Measurements from ENCODE around the gene THOC2. TPM values are rescaled to one million over a fixed set of nuclear protein-coding genes. Genes with fewer than 3 reads are reported as not detected.

The THOC2 gene
- total RNA-seq, 4 donors from 2014 or later: 18.2 to 51.6 (median 22.3) TPM

- DNase-seq (no peak), ATAC-seq (no peak)
- no peaks in the 10 kb centered on the region for H3K27me3 ChIP-seq
- intact Hi-C loops (cut with DNase I; ENCODE audit: low total_unique reads) (no loop called here), in situ Hi-C loops (cut with MboI; ENCODE audit: low sequenced_read_pairs in 4 of 4) (no loop called here)
- H3K27ac ChIP-seq: no peak overlapping the region
- no peak overlapping the region for H3K4me3 ChIP-seq
- TF ChIP-seq, protein P1, sequence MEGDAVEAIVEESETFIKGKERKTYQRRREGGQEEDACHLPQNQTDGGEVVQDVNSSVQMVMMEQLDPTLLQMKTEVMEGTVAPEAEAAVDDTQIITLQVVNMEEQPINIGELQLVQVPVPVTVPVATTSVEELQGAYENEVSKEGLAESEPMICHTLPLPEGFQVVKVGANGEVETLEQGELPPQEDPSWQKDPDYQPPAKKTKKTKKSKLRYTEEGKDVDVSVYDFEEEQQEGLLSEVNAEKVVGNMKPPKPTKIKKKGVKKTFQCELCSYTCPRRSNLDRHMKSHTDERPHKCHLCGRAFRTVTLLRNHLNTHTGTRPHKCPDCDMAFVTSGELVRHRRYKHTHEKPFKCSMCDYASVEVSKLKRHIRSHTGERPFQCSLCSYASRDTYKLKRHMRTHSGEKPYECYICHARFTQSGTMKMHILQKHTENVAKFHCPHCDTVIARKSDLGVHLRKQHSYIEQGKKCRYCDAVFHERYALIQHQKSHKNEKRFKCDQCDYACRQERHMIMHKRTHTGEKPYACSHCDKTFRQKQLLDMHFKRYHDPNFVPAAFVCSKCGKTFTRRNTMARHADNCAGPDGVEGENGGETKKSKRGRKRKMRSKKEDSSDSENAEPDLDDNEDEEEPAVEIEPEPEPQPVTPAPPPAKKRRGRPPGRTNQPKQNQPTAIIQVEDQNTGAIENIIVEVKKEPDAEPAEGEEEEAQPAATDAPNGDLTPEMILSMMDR (IDR thresholded peaks at IDR 0.05 in 4 of 5, conservative IDR thresholded peaks at IDR 0.05 in 1 of 5): no peak
- TF ChIP-seq POLR2A (IDR thresholded peaks at IDR 0.05): no peak
- H3K36me3 ChIP-seq: no peaks in the 10 kb centered on the region
- H3K4me1 ChIP-seq: no peaks in the 10 kb centered on the region
- no peaks in the 10 kb centered on the region for H3K9me3 ChIP-seq
Measured at GRCh38 chrX:123743312-123743711, 10.5 kb upstream of the THOC2 start.

DNA sequence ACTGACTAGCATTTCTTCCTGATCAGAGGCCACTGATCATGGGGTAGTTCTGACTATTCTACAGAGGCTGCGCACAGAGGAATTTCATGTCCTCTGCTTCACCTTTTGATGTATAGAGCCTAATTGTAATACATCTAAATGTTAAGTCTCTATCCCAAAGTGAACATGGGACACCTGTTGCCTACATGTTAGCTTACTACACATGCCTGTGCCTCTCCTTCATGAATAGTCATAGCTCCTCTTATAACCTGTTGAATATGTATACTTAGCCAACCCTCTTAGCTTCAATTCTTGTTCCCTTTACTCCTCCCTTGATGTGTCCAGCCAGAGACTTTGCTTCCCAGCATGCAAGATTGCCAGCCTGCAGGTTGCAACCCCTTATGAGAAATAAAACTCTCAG, 9.6 kb upstream of the THOC2 start:
- H3K4me1 ChIP-seq: no peaks in the 10 kb centered on the region
- TF ChIP-seq, protein P1 (IDR thresholded peaks at IDR 0.05 in 4 of 5, conservative IDR thresholded peaks at IDR 0.05 in 1 of 5): no peak
- TF ChIP-seq POLR2A (IDR thresholded peaks at IDR 0.05): no peak
- in situ Hi-C loops (cut with MboI; ENCODE audit: low sequenced_read_pairs in 4 of 4): no loop called here

DNA sequence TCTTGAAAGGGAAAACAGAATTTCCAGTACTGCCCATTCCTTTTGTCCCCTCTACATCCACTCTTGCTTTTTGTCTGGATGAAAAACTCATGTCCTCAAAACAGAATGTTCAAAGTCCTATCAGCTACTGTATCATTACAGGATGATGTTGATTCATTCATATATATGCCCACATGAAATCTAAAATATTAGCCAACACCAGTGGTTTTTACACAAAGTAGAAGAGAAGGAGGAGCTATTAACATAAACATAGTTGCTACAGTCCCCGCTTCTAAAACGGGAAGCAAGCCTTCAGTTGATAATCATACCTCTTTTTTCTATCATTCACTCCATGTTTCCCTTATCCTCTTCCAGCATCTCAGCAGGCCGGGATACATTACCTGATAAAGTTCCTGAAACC, 7.7 kb upstream of the THOC2 start:
- no peak for TF ChIP-seq POLR2A (IDR thresholded peaks at IDR 0.05)
- TF ChIP-seq, protein P1 (IDR thresholded peaks at IDR 0.05 in 4 of 5, conservative IDR thresholded peaks at IDR 0.05 in 1 of 5): no peak
- no peaks in the 10 kb centered on the region for H3K27me3 ChIP-seq
- H3K4me1 ChIP-seq: no peaks in the 10 kb centered on the region
- intact Hi-C loops (cut with DNase I; ENCODE audit: low total_unique reads) (no loop called here), in situ Hi-C loops (cut with MboI; ENCODE audit: low sequenced_read_pairs in 4 of 4) (no loop called here)
- H3K4me3 ChIP-seq: no peak overlapping the region
- DNase-seq (no peak), ATAC-seq (no peak)
- H3K27ac ChIP-seq: no peak overlapping the region
- H3K9me3 ChIP-seq: no peaks in the 10 kb centered on the region
- no peaks in the 10 kb centered on the region for H3K36me3 ChIP-seq

More for the DNA sequence above, 9.6 kb upstream of the THOC2 start:
- intact Hi-C loops (cut with DNase I; ENCODE audit: low total_unique reads): no loop called here
- H3K4me3 ChIP-seq: no peak overlapping the region
- H3K27me3 ChIP-seq: no peaks in the 10 kb centered on the region
- no peaks in the 10 kb centered on the region for H3K36me3 ChIP-seq
- no peaks in the 10 kb centered on the region for H3K9me3 ChIP-seq
- ATAC-seq: no peak
- no peak for DNase-seq
- no peak overlapping the region for H3K27ac ChIP-seq

- no peak for TF ChIP-seq POLR2A (IDR thresholded peaks at IDR 0.05)
- TF ChIP-seq, protein P1 (IDR thresholded peaks at IDR 0.05 in 4 of 5, conservative IDR thresholded peaks at IDR 0.05 in 1 of 5): no peak
- H3K27ac ChIP-seq: no peak overlapping the region
- no peaks in the 10 kb centered on the region for H3K27me3 ChIP-seq
- in situ Hi-C loops (cut with MboI; ENCODE audit: low sequenced_read_pairs in 4 of 4) (no loop called here), intact Hi-C loops (cut with DNase I; ENCODE audit: low total_unique reads) (no loop called here)
- no peaks in the 10 kb centered on the region for H3K4me1 ChIP-seq
- DNase-seq (no peak), ATAC-seq (no peak)
- H3K4me3 ChIP-seq: no peak overlapping the region
- H3K36me3 ChIP-seq: no peaks in the 10 kb centered on the region
- H3K9me3 ChIP-seq: no peaks in the 10 kb centered on the region
Measured at GRCh38 chrX:123740006-123740405, 7.2 kb upstream of the THOC2 start.

DNA sequence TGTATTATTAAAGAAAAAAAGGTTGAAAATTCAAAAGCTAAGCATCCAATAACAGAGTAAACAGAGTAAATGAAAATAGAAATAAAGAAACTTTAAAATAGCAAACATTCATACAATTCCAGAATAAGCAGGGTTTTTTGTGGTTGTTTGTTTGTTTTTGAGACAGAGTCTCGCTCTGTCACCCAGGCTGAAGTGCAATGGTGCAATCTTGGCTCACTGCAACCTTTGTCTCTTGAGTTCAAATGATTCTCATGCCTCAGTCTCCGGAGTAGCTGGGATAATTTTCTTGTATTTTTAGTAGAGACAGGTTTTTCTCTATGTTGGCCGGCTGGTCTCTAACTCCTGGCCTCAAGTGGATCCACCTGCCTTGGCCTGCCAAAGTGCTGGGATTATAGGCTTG, 6.6 kb upstream of the THOC2 start:
- DNase-seq: no peak
- ATAC-seq: no peak

More for the DNA sequence above, 6.6 kb upstream of the THOC2 start:
- Histone ChIP-seq H3K4me1 (no peaks in the 10 kb centered on the region), H3K27me3 (no peaks in the 10 kb centered on the region), H3K36me3 (no peaks in the 10 kb centered on the region), H3K27ac (no peak overlapping the region), H3K4me3 (no peak overlapping the region), H3K9me3 (no peaks in the 10 kb centered on the region)
- in situ Hi-C loops (cut with MboI; ENCODE audit: low sequenced_read_pairs in 4 of 4) (no loop called here), intact Hi-C loops (cut with DNase I; ENCODE audit: low total_unique reads) (no loop called here)
- TF ChIP-seq, protein P1 (IDR thresholded peaks at IDR 0.05 in 4 of 5, conservative IDR thresholded peaks at IDR 0.05 in 1 of 5): no peak
- TF ChIP-seq POLR2A (IDR thresholded peaks at IDR 0.05): no peak
